Measurements from ENCODE around the gene SLC37A1.

The SLC37A1 gene

GRCh38 chr21:42566524-42567213, 53.0 kb downstream of the SLC37A1 start:
- no peak for DNase-seq
- in situ Hi-C loops (cut with HindIII; ENCODE audit: low pct_ligation_motif_present, low sequenced_read_pairs): no loop called here
- H3K27me3 ChIP-seq (replicated peaks): no peaks in the 10 kb centered on the region
- H3K27ac ChIP-seq: no peak overlapping the region
- no peak for TF ChIP-seq CTCF (IDR thresholded peaks at IDR 0.05; ENCODE audit: low read depth, low read length, missing control alignments)
- H3K4me3 ChIP-seq (ENCODE audit: low read depth, low read length): no peak overlapping the region
- no peaks in the 10 kb centered on the region for H3K36me3 ChIP-seq (replicated peaks)

- Histone ChIP-seq H3K27me3 (replicated peaks) (no peaks in the 10 kb centered on the region), H3K27ac (no peak overlapping the region), H3K4me3 (ENCODE audit: low read depth, low read length) (no peak overlapping the region), H3K36me3 (replicated peaks) (no peaks in the 10 kb centered on the region)
- no peak for TF ChIP-seq CTCF (IDR thresholded peaks at IDR 0.05; ENCODE audit: low read depth, low read length, missing control alignments)
- no peak for DNase-seq
- in situ Hi-C loops (cut with HindIII; ENCODE audit: low pct_ligation_motif_present, low sequenced_read_pairs): no loop called here
Observed at GRCh38 chr21:42567214-42567555, 53.5 kb downstream of the SLC37A1 start.

- Histone ChIP-seq H3K4me3 (ENCODE audit: low read depth, low read length) (no peak overlapping the region), H3K36me3 (replicated peaks) (no peaks in the 10 kb centered on the region), H3K27ac (no peak overlapping the region), H3K27me3 (replicated peaks) (no peaks in the 10 kb centered on the region)
- in situ Hi-C loops (cut with HindIII; ENCODE audit: low pct_ligation_motif_present, low sequenced_read_pairs): no loop called here
- no peak for TF ChIP-seq CTCF (IDR thresholded peaks at IDR 0.05; ENCODE audit: low read depth, low read length, missing control alignments)
- no peak for DNase-seq
Observed at GRCh38 chr21:42567861-42568260, 54.2 kb downstream of the SLC37A1 start.

GRCh38 chr21:42568376-42568775, 54.7 kb downstream of the SLC37A1 start:
- in situ Hi-C loops (cut with HindIII; ENCODE audit: low pct_ligation_motif_present, low sequenced_read_pairs): no loop called here
- no peak overlapping the region for H3K4me3 ChIP-seq (ENCODE audit: low read depth, low read length)
- H3K27ac ChIP-seq: no peak overlapping the region
- H3K36me3 ChIP-seq (replicated peaks): no peaks in the 10 kb centered on the region
- H3K27me3 ChIP-seq (replicated peaks): no peaks in the 10 kb centered on the region
- no peak for TF ChIP-seq CTCF (IDR thresholded peaks at IDR 0.05; ENCODE audit: low read depth, low read length, missing control alignments)
- DNase-seq: no peak

GRCh38 chr21:42568866-42569731, 55.4 kb downstream of the SLC37A1 start:
- TF ChIP-seq CTCF (IDR thresholded peaks at IDR 0.05; ENCODE audit: low read depth, low read length, missing control alignments): no peak
- H3K27ac ChIP-seq: no peak overlapping the region
- no peak overlapping the region for H3K4me3 ChIP-seq (ENCODE audit: low read depth, low read length)
- H3K36me3 ChIP-seq (replicated peaks): no peaks in the 10 kb centered on the region
- in situ Hi-C loops (cut with HindIII; ENCODE audit: low pct_ligation_motif_present, low sequenced_read_pairs): no loop called here
- H3K27me3 ChIP-seq (replicated peaks): no peaks in the 10 kb centered on the region
- DNase-seq: no peak

Measured in brain microvascular endothelial cell (primary cell).